HS-5 (cell line): ENCODE results near the gene HTR2B.
"Not testable (repeated sequence)": the region's sequence is repeated elsewhere in the genome, so short reads cannot be mapped to it uniquely, and the experiment has no call there.

Source experiments
- DNase-seq: peaks from one replicate; pipeline ENCODE4 v3.0.0-alpha.2; 2012; ENCODE audit warnings: low read depth

HTR2B gene

DNA sequence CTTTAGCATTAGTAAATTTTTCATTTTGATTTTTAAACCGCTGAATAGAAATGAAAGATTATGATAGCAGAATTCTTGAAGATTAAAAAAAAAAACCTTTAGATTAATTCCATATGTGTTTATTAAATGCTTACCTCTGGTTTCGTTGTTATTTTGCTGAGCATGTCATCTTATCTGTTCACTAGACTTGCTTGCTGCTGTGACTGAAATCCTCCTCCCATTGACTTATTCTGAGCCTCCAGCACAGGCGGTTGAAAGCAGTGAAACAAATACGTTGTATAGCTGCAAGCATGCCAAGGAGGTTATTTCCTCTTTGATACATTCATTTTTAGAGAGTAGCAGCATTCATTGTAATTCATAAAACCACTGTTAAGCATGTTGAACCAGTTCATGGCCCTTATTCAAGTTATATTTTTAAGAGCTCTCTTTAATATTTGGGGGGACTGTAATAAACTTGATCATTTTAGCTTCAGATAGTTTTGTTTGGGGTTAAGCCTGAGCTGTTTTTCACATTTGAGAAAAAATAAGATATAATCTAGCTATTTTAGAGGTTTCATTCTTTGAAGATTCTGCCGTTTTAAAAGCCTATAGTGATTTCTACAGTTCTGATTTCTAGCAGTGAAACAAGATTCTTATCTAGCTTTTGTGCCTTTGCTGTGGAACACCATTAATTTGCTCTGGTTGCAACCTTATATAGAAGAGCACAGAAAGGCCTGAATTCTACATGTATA is at the start of gene HTR2B:
TSS of gene HTR2B (minus strand) at position 205 of the 731 bp plus-strand sequence. CDS start 1,278 bp downstream, outside the sequence.
- DNase-seq, result no peak

DNA sequence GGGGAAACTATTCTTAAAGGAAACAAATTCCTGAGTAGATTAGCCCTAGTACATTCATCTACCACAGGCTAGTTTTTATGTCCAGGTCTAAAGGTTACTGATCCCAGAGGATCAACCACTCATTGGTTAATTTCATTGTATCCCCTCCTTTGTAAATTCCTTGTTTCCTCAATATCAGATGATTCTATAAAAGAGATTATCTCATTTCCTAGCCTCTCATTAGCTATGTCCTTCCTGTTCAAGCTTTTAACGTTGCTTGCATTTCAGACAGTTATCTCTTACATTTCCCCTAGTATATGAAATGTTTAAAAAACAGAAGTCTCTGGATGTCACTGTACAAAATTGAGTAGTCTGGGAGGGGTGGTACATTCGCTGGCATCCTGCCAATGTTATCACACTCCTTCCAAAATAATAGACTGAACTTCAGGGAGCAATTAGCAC is 49.4 kb upstream of the HTR2B start:
- DNase-seq, result no peak

GRCh38 chr2:231172025-231172424 is 47.2 kb upstream of the HTR2B start:
- DNase-seq, result no peak

DNA sequence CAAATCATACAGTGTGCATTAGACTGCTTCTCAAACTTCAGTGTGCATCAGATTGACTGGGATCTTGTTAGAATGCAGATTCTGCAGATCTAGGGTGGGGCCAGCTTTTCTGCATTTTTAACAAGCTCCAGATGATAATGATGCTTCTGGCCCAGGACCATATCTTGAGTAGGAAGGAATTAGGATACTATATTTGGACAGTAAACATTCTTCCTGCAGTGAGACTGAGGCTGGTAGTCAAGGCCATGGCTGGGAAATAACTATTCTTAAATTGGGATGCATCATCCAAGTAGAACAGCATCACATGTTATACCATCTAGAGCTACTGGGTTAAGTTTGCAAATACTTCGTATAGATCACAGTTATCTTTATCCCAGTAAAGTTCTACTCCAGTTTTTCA is 45.2 kb upstream of the HTR2B start:
- no peak for DNase-seq

DNA sequence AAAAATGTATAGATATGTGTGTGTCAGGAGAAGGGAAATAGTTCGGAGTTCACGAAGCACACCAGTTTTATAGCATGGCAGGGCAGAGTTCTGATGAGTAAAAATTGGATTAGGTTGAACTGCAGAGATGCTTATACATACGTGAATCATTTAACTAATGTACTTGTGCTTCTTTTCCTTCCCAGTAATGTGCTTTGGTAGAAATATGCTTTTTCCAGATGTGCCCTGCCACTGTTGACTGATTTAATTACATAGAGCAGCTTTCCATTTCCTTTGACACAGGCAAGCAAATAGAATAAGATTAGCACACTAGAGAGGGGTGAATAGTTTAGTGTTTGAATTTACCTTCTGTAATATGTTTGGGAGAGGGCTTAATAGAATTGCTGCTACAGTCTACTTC is 44.6 kb upstream of the HTR2B start:
- DNase-seq, result no peak

- DNase-seq, result no peak
Observed at GRCh38 chr2:231168460-231169139, 43.8 kb upstream of the HTR2B start.

GRCh38 chr2:231167745-231168459 is 43.1 kb upstream of the HTR2B start:
- DNase-seq, result no peak

GRCh38 chr2:231163414-231164095 is 38.7 kb upstream of the HTR2B start:
- no peak for DNase-seq

GRCh38 chr2:231163011-231163410 is 38.2 kb upstream of the HTR2B start:
- DNase-seq, result no peak

- DNase-seq, result peak; percentile 96
Observed at GRCh38 chr2:231161877-231162329, 37.1 kb upstream of the HTR2B start.

GRCh38 chr2:231161252-231161839 is 36.5 kb upstream of the HTR2B start:
- DNase-seq, result no peak

- DNase-seq, result no peak
Observed at GRCh38 chr2:231160701-231161100, 35.9 kb upstream of the HTR2B start.

GRCh38 chr2:231159306-231159705 is 34.5 kb upstream of the HTR2B start:
- no peak for DNase-seq

GRCh38 chr2:231152800-231153557 is 28.1 kb upstream of the HTR2B start:
- DNase-seq, result no peak

DNA sequence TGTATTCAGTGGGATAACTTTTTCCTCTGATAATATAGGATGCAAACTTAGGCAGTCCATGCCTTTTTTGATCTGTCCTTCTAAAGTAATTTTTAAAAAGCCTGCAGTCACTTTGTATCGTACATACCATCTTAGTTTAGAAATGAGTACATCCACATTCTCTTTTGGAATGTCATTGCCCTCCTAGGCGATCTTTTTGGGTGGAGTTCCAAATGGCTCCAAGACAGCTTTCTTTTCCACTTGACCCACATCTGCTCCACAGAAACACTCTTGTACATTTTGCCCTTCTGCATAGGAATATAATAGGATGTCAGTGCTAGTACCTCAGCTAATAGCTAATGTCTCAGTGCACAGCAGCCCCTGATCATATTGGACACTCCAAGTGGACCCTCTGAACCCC is 21.8 kb upstream of the HTR2B start:
- DNase-seq, result no peak

DNA sequence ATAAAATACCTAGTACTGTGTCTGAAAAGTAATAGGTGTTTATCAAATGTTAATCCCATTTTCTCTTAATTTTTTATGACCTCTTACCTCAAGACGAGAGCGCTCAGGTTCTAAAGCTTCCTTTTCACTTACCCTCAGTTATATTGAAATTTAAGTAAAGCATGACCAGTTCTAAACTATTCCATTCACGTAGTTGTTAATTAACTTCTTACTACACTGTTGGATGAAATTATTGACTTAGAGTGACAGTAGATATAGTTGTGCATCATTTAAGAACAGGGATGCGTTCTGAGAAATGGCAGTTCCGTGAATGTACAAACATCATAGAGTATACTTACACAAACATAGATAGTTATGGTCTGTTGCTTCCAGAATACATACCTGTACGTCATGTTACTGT is 20.1 kb upstream of the HTR2B start:
- DNase-seq, result no peak

GRCh38 chr2:231140808-231141207 is 16.0 kb upstream of the HTR2B start:
- not testable (repeated sequence) for DNase-seq

DNA sequence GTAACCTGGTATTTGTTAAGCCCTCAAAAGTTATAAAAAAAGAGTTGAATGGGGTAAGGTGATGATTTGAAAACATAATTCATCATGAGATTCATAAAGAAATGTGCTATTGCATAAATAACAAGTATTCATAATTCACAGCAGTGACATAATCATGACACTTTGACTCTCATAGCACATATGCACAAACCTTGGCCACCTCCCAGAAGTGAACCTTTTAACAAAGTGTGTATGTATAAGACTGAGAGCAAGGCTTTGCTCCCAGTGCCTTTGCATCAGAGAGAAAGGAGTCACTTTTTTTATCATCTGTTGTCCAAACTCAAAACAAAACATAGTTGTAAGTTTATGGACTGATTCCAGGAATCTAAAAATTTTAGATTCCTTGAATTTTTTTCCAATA is 15.0 kb upstream of the HTR2B start:
- no peak for DNase-seq

- DNase-seq, result no peak
Observed at GRCh38 chr2:231138699-231139098, 13.9 kb upstream of the HTR2B start.

GRCh38 chr2:231134910-231135655 is 10.2 kb upstream of the HTR2B start:
- DNase-seq, result no peak
